GM23338 (cell line): ENCODE measurements around the gene LRSAM1.

ENCODE experiments used
- CREB1 ChIP-seq: fragments of 250-450 bp; sonication (Bioruptor Pico); IDR thresholded peaks from 2 replicates; pipeline ENCODE4 v1.5.0; 2020; ENCODE audit warnings: low read depth, mild to moderate bottlenecking, moderate library complexity
- CTCF ChIP-seq, 2 experiments: fragments of 200-600 bp in 1 of 2; sonication (generic) in 1 of 2; conservative IDR thresholded peaks; 2 replicates each; pipeline versions ENCODE4 v1.5.1 to v1.6.1; 2016 to 2017; ENCODE audit warnings: antibody characterized with exemption in 2 of 2, low read depth in 2 of 2, mild to moderate bottlenecking in 2 of 2, moderate library complexity in 1 of 2
- EZH2 ChIP-seq: fragments of 200-600 bp; sonication (generic); IDR thresholded peaks from one replicate; pipeline ENCODE4 v1.8.0; 2017; ENCODE audit warnings: antibody characterized with exemption, mild to moderate bottlenecking, low read depth; ENCODE audit not compliant: unreplicated experiment
- EZH2phosphoT487 ChIP-seq: fragments of 200-600 bp; sonication (generic); IDR thresholded peaks from one replicate; pipeline ENCODE4 v1.8.1; 2018; ENCODE audit warnings: antibody characterized with exemption; ENCODE audit not compliant: unreplicated experiment
- POLR2AphosphoS5 ChIP-seq: IDR thresholded peaks from 2 replicates; pipeline ENCODE4 v1.6.1; 2016; ENCODE audit warnings: antibody characterized with exemption, low read depth
- REST ChIP-seq: IDR thresholded peaks from one replicate; pipeline ENCODE4 v1.6.1; 2018; ENCODE audit warnings: antibody characterized with exemption; ENCODE audit not compliant: unreplicated experiment
- TF ChIP-seq, protein P1 (sequence below): IDR thresholded peaks from 2 replicates; pipeline ENCODE4 v1.6.1; 2016; ENCODE audit warnings: antibody characterized with exemption

DNA sequence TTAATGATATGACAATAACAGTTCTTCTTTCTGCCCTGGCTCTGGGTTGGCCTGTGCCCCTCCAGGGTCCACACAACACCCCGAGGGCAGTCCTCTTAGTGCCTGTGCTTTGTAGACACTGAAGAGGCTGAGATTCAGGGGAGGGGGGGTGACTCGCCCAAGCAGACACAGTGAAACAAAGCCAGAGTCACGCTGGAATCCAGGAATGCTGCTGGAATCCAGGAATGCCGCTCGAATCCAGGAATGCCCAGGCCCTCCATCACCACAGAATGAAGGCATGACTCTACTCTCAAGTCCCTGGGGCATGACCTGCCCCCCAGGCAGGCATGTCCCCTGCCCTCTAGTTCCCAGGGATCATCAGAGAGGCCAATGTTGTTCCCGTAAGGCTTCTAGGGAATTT, 73.1 kb downstream of the LRSAM1 start:
- TF ChIP-seq CTCF (conservative IDR thresholded peaks at IDR 0.05; ENCODE audit: low read depth in 2 of 2) (no peak), POLR2AphosphoS5 (no peak), REST (no peak), EZH2 (no peak), CREB1 (CRISPR knock-in tag) (no peak), EZH2phosphoT487 (no peak)
- TF ChIP-seq, protein P1, sequence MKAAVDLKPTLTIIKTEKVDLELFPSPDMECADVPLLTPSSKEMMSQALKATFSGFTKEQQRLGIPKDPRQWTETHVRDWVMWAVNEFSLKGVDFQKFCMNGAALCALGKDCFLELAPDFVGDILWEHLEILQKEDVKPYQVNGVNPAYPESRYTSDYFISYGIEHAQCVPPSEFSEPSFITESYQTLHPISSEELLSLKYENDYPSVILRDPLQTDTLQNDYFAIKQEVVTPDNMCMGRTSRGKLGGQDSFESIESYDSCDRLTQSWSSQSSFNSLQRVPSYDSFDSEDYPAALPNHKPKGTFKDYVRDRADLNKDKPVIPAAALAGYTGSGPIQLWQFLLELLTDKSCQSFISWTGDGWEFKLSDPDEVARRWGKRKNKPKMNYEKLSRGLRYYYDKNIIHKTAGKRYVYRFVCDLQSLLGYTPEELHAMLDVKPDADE: no peak
